Transverse colon (tissue), 4 donors: Measurements from ENCODE around the gene CCNB2. TPM values are rescaled to one million over a fixed set of nuclear protein-coding genes. Genes with fewer than 3 reads are reported as not detected.
"Not testable (repeated sequence)": the region's sequence is repeated elsewhere in the genome, so short reads cannot be mapped to it uniquely, and the experiment has no call there.

Source experiments
- DNase-seq: peaks from one replicate; pipeline ENCODE4 v3.0.0-alpha.2; 2019
- H3K27ac ChIP-seq, 4 donors: fragments of 200-600 bp; sonication (generic); 2 replicates each; pipeline ENCODE4 v1.5.1; 2016 to 2018; ENCODE audit warnings: inconsistent platforms in 4 of 4
- H3K27me3 ChIP-seq: fragments of 200-600 bp; sonication (generic); 2 replicates; pipeline ENCODE4 v1.5.1; 2017; ENCODE audit warnings: inconsistent platforms
- H3K36me3 ChIP-seq, 4 donors: fragments of 200-600 bp; sonication (generic); 2 replicates each; pipeline ENCODE4 v1.5.1; 2017 to 2019; ENCODE audit warnings: inconsistent platforms in 4 of 4
- H3K4me1 ChIP-seq, 4 donors: fragments of 200-600 bp; sonication (generic); 2 replicates each; pipeline ENCODE4 v1.5.1; 2017 to 2020; ENCODE audit warnings: inconsistent platforms in 4 of 4
- H3K4me3 ChIP-seq, 4 donors: fragments of 200-600 bp; sonication (generic); 1 replicate in 1 of 4; 2 replicates in 3 of 4; pipeline versions ENCODE4 v1.5.1 to v1.6.1; 2017 to 2019; ENCODE audit warnings: inconsistent platforms in 4 of 4
- H3K9me3 ChIP-seq, 2 donors: fragments of 200-600 bp; sonication (generic); 2 replicates each; pipeline ENCODE4 v1.5.1; 2017 to 2019; ENCODE audit warnings: inconsistent platforms in 2 of 2
- CTCF ChIP-seq, 5 experiments: fragments of 200-600 bp in 3 of 5; fragments of 450-650 bp in 2 of 5; sonication (generic) in 3 of 5; IDR thresholded peaks; 1 replicate in 2 of 5; 2 replicates in 3 of 5; pipeline ENCODE4 v1.5.1; 2016 to 2017; ENCODE audit warnings: antibody characterized with exemption in 5 of 5, inconsistent platforms in 3 of 5, mild to moderate bottlenecking in 2 of 5, moderate library complexity in 1 of 5
- EP300 ChIP-seq: sonication (generic); formaldehyde crosslinking; IDR thresholded peaks from one replicate; pipeline ENCODE4 v1.6.1; 2017; ENCODE audit warnings: antibody characterized with exemption, low read depth
- POLR2A ChIP-seq: fragments of 450-650 bp; IDR thresholded peaks from one replicate; pipeline ENCODE4 v1.6.1; 2016; ENCODE audit warnings: antibody characterized with exemption, mild to moderate bottlenecking, moderate library complexity
- POLR2AphosphoS5 ChIP-seq, 3 donors: sonication (generic); formaldehyde crosslinking; IDR thresholded peaks; one replicate each; pipeline ENCODE4 v1.6.1; 2016; ENCODE audit warnings: antibody characterized with exemption in 3 of 3
- WGBS, 2 donors: methylation state at CpG; one replicate each; pipeline ENCODE4 v1.1.5; 2018; ENCODE audit warnings: low coverage in 1 of 2; 5-methylcytosine and 5-hydroxymethylcytosine counted together
- in situ Hi-C, 4 donors: fragments of 200-750 bp; cut with MboI; loops; one replicate each; pipeline versions ENCODE4 v1.15.0 to v1.15.1; 2017; ENCODE audit warnings: low sequenced_read_pairs in 3 of 4, low pct_ligation_motif_present in 1 of 4, low pct_unique_long_range_greater_than_20kb in 1 of 4
- intact Hi-C: fragments of 100-400 bp; cut with DNase I; formaldehyde crosslinking; loops from one replicate; pipeline ENCODE4 v1.15.1; 2023; ENCODE audit warnings: low total_unique reads
- total RNA-seq, 4 donors: library from RNA; depleted of rRNA; stranded (reverse); fragments of >200 nt; gene quantifications; one replicate each; pipeline ENCODE4 v1.1.0, GENCODE V29; 2016

The CCNB2 gene
- total RNA-seq, 4 donors from 2014 or later: 1.9 to 132 (median 6.4) TPM

GRCh38 chr15:59160880-59161593 is 56.1 kb downstream of the CCNB2 start:
- DNase-seq: no peak
- intact Hi-C loops: no loop called here
- peaks cover 0 to 52% (median 15%) of the 10 kb centered on the region in 4 donors for H3K36me3 ChIP-seq

GRCh38 chr15:59162080-59162479 is 57.1 kb downstream of the CCNB2 start:
- in situ Hi-C loops: loop anchor here in 2 of 4 donors (10.0 to 25.0 kb wide), 2 partner anchors 325 to 333 kb away; no protein-coding TSS in a partner anchor
- WGBS, 2 donors: 93 to 95% methylated on average over 5 to 8 of the region's 8 CpGs
- H3K27ac ChIP-seq, H3K9me3 ChIP-seq, H3K27me3 ChIP-seq, intact Hi-C loops, H3K4me1 ChIP-seq, H3K4me3 ChIP-seq, DNase-seq: not testable (repeated sequence)
- peaks cover 0 to 48% (median 14%) of the 10 kb centered on the region in 4 donors for H3K36me3 ChIP-seq

More at GRCh38 chr15:59160880-59161593, 56.1 kb downstream of the CCNB2 start:
- Histone ChIP-seq H3K9me3 (no peaks in the 10 kb centered on the region), H3K4me1 (no peaks in the 10 kb centered on the region), H3K27me3 (no peaks in the 10 kb centered on the region), H3K27ac (no peak overlapping the region), H3K4me3 (no peak overlapping the region)
- TF ChIP-seq POLR2AphosphoS5 (IDR thresholded peaks at IDR 0.05) (no peak), CTCF (IDR thresholded peaks at IDR 0.05) (peak in 2 of 5 experiments; percentile 16 to 23), POLR2A (no peak), EP300 (no peak)
- 87 to 100% methylated on average over 1 to 23 of the region's 23 CpGs for WGBS, 2 donors
- in situ Hi-C loops: loop anchor here in 2 of 4 donors (10.0 to 25.0 kb wide), 2 partner anchors 326 to 334 kb away; no protein-coding TSS in a partner anchor

GRCh38 chr15:59165726-59166125 is 60.8 kb downstream of the CCNB2 start:
- Histone ChIP-seq H3K27me3 (no peaks in the 10 kb centered on the region), H3K36me3 (peaks cover 0 to 22% (median 4%) of the 10 kb centered on the region in 4 donors), H3K27ac (no peak overlapping the region), H3K9me3 (no peaks in the 10 kb centered on the region), H3K4me3 (no peak overlapping the region), H3K4me1 (peaks cover 0 to 20% (median 9%) of the 10 kb centered on the region in 4 donors)
- 75 to 86% methylated on average over 2 to 3 of the region's 3 CpGs for WGBS, 2 donors
- intact Hi-C loops: no loop called here
- TF ChIP-seq CTCF (IDR thresholded peaks at IDR 0.05): no peak
- no peak for DNase-seq
- in situ Hi-C loops: loop anchor here in 2 of 4 donors (10.0 to 25.0 kb wide), 2 partner anchors 322 to 329 kb away; no protein-coding TSS in a partner anchor

- H3K27ac ChIP-seq: no peak overlapping the region
- WGBS, 2 donors: 63 to 65% methylated on average over 4 of the region's 4 CpGs
- intact Hi-C loops (no loop called here), in situ Hi-C loops (loop anchor here in 2 of 4 donors (10.0 to 25.0 kb wide), 2 partner anchors 321 to 329 kb away; no protein-coding TSS in a partner anchor)
- TF ChIP-seq EP300 (no peak), POLR2AphosphoS5 (IDR thresholded peaks at IDR 0.05) (no peak), POLR2A (no peak), CTCF (IDR thresholded peaks at IDR 0.05) (no peak)
- H3K4me3 ChIP-seq: no peak overlapping the region
- H3K36me3 ChIP-seq: peaks cover 0 to 21% (median 4%) of the 10 kb centered on the region in 4 donors
- no peak for DNase-seq
- H3K9me3 ChIP-seq: no peaks in the 10 kb centered on the region
- H3K27me3 ChIP-seq: no peaks in the 10 kb centered on the region
- peaks cover 0 to 20% (median 9%) of the 10 kb centered on the region in 4 donors for H3K4me1 ChIP-seq
These were observed 61.2 kb downstream of the CCNB2 start for GRCh38 chr15:59166166-59166565.
